Ishikawa (cell line): ENCODE measurements around the gene MYEOV.

Experiments
- CEBPB ChIP-seq: IDR thresholded peaks from 2 replicates; pipeline ENCODE4 v1.6.1; 2012
- CREB1 ChIP-seq: IDR thresholded peaks from 2 replicates; pipeline ENCODE4 v1.6.1; 2012; ENCODE audit warnings: low read depth
- EGR1 ChIP-seq: IDR thresholded peaks from 2 replicates; pipeline ENCODE4 v1.6.1; 2012
- EP300 ChIP-seq: IDR thresholded peaks from 2 replicates; pipeline ENCODE4 v1.6.1; 2012; ENCODE audit warnings: borderline replicate concordance
- FOXM1 ChIP-seq: IDR thresholded peaks from 2 replicates; pipeline ENCODE4 v1.6.1; 2012; ENCODE audit warnings: low read depth, borderline replicate concordance
- MAX ChIP-seq: IDR thresholded peaks from 2 replicates; pipeline ENCODE4 v1.6.1; 2012
- RAD21 ChIP-seq: IDR thresholded peaks from 2 replicates; pipeline ENCODE4 v1.6.1; 2012; ENCODE audit warnings: low read depth
- REST ChIP-seq: IDR thresholded peaks from 2 replicates; pipeline ENCODE4 v1.6.1; 2012; ENCODE audit warnings: low read depth, mild to moderate bottlenecking
- TAF1 ChIP-seq: IDR thresholded peaks from 2 replicates; pipeline ENCODE4 v1.6.1; 2012; ENCODE audit warnings: low read depth, mild to moderate bottlenecking
- TCF12 ChIP-seq: IDR thresholded peaks from 2 replicates; pipeline ENCODE4 v1.6.1; 2012; ENCODE audit warnings: low read depth
- YY1 ChIP-seq: IDR thresholded peaks from 2 replicates; pipeline ENCODE4 v1.6.1; 2012; ENCODE audit warnings: low read depth

- TF ChIP-seq YY1 (no peak), EP300 (no peak), REST (no peak), TCF12 (no peak), MAX (no peak), RAD21 (no peak), FOXM1 (no peak), TAF1 (no peak), CEBPB (no peak), EGR1 (no peak), CREB1 (no peak)
Observed at GRCh38 chr11:69310934-69311766, 17.2 kb downstream of the MYEOV start.
